Measurements from ENCODE around the gene KIF26B.

The KIF26B gene

DNA sequence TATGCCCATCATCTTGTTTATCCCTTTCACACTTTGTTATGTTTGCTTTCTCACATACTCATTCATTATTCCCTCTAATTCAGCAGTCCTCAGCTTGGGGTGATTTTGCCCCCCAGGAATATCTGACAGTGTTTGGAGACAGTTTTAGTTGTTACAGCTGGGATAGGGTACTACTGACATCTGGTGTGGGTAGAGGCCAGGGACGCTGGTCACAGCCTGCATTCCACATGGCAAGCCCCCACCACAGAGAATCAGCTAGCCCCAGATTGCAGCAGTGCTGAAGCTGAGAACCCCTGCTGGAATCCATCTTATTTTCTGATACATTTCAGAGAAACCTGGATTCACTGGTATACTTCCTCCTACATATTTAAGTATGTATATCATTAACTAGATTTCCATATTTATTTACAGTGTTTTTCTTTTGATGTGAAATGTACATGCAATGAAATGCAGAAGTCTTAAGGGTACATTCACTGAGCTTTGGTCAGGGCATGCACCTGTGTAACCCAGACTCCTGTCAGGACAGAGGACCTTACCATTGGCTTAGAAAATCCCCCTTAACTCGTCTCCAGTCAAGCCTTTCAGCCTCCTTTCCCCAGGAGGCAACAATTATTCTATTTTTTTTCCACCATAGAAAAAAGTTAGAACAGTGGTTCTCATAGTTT is 68.3 kb downstream of the KIF26B start:
- Histone ChIP-seq H3K4me3 (ENCODE audit: insufficient read depth, low read length, poor library complexity, severe bottlenecking) (no peak overlapping the region), H3K9ac (ENCODE audit: low read length) (no peak overlapping the region), H3K9me3 (ENCODE audit: insufficient read depth, low read length) (no peaks in the 10 kb centered on the region), H3K4me2 (ENCODE audit: low read depth, low read length, poor library complexity, severe bottlenecking) (no peak overlapping the region), H3K9me2 (replicated peaks; ENCODE audit: insufficient read depth, low read length) (no peaks in the 10 kb centered on the region), H2AFZ (ENCODE audit: low read depth, low read length, severe bottlenecking) (no peak overlapping the region), H3K27ac (ENCODE audit: low read depth, low read length) (no peak overlapping the region), H3K79me2 (ENCODE audit: insufficient read depth, low read length) (no peaks in the 10 kb centered on the region), H3K36me3 (ENCODE audit: low read length) (no peaks in the 10 kb centered on the region), H3F3A (ENCODE audit: insufficient read depth) (no peaks in the 10 kb centered on the region), H4K20me1 (ENCODE audit: low read depth, low read length) (no peaks in the 10 kb centered on the region), H3K27me3 (ENCODE audit: low read length) (no peaks in the 10 kb centered on the region)
- TF ChIP-seq, protein P1, sequence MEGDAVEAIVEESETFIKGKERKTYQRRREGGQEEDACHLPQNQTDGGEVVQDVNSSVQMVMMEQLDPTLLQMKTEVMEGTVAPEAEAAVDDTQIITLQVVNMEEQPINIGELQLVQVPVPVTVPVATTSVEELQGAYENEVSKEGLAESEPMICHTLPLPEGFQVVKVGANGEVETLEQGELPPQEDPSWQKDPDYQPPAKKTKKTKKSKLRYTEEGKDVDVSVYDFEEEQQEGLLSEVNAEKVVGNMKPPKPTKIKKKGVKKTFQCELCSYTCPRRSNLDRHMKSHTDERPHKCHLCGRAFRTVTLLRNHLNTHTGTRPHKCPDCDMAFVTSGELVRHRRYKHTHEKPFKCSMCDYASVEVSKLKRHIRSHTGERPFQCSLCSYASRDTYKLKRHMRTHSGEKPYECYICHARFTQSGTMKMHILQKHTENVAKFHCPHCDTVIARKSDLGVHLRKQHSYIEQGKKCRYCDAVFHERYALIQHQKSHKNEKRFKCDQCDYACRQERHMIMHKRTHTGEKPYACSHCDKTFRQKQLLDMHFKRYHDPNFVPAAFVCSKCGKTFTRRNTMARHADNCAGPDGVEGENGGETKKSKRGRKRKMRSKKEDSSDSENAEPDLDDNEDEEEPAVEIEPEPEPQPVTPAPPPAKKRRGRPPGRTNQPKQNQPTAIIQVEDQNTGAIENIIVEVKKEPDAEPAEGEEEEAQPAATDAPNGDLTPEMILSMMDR (IDR thresholded peaks at IDR 0.05; ENCODE audit: insufficient read depth, low read length, poor library complexity, severe bottlenecking) = no peak
- TF ChIP-seq EZH2phosphoT487 (conservative IDR thresholded peaks at IDR 0.05; ENCODE audit: low read length) = no peak

- Histone ChIP-seq H4K20me1 (ENCODE audit: low read depth, low read length) (no peaks in the 10 kb centered on the region), H3K27me3 (ENCODE audit: low read length) (no peaks in the 10 kb centered on the region), H3K79me2 (ENCODE audit: insufficient read depth, low read length) (no peaks in the 10 kb centered on the region), H3K9ac (ENCODE audit: low read length) (no peak overlapping the region), H3K4me3 (ENCODE audit: insufficient read depth, low read length, poor library complexity, severe bottlenecking) (no peak overlapping the region), H3F3A (ENCODE audit: insufficient read depth) (no peaks in the 10 kb centered on the region), H2AFZ (ENCODE audit: low read depth, low read length, severe bottlenecking) (no peak overlapping the region), H3K4me2 (ENCODE audit: low read depth, low read length, poor library complexity, severe bottlenecking) (no peak overlapping the region), H3K27ac (ENCODE audit: low read depth, low read length) (no peak overlapping the region), H3K36me3 (ENCODE audit: low read length) (no peaks in the 10 kb centered on the region), H3K9me2 (replicated peaks; ENCODE audit: insufficient read depth, low read length) (no peaks in the 10 kb centered on the region), H3K9me3 (ENCODE audit: insufficient read depth, low read length) (no peaks in the 10 kb centered on the region)
- TF ChIP-seq EZH2phosphoT487 (conservative IDR thresholded peaks at IDR 0.05; ENCODE audit: low read length) = no peak
- TF ChIP-seq, protein P1 (IDR thresholded peaks at IDR 0.05; ENCODE audit: insufficient read depth, low read length, poor library complexity, severe bottlenecking) = no peak
Measured at GRCh38 chr1:245225322-245226202, 70.8 kb downstream of the KIF26B start.

- Histone ChIP-seq H3K27me3 (ENCODE audit: low read length) (no peaks in the 10 kb centered on the region), H3F3A (ENCODE audit: insufficient read depth) (no peaks in the 10 kb centered on the region), H4K20me1 (ENCODE audit: low read depth, low read length) (no peaks in the 10 kb centered on the region), H3K4me3 (ENCODE audit: insufficient read depth, low read length, poor library complexity, severe bottlenecking) (no peak overlapping the region), H3K79me2 (ENCODE audit: insufficient read depth, low read length) (no peaks in the 10 kb centered on the region), H3K36me3 (ENCODE audit: low read length) (no peaks in the 10 kb centered on the region), H3K27ac (ENCODE audit: low read depth, low read length) (no peak overlapping the region), H3K9ac (ENCODE audit: low read length) (no peak overlapping the region), H2AFZ (ENCODE audit: low read depth, low read length, severe bottlenecking) (no peak overlapping the region), H3K9me2 (replicated peaks; ENCODE audit: insufficient read depth, low read length) (no peaks in the 10 kb centered on the region), H3K9me3 (ENCODE audit: insufficient read depth, low read length) (no peaks in the 10 kb centered on the region), H3K4me2 (ENCODE audit: low read depth, low read length, poor library complexity, severe bottlenecking) (no peak overlapping the region)
- no peak for TF ChIP-seq EZH2phosphoT487 (conservative IDR thresholded peaks at IDR 0.05; ENCODE audit: low read length)
- TF ChIP-seq, protein P1 (IDR thresholded peaks at IDR 0.05; ENCODE audit: insufficient read depth, low read length, poor library complexity, severe bottlenecking) = no peak
Measured at GRCh38 chr1:245226203-245226499, 71.4 kb downstream of the KIF26B start.

All from SU-DHL-6 (cell line).